GM12878 (cell line): ENCODE measurements around the gene BBX. TPM values are rescaled to one million over a fixed set of nuclear protein-coding genes. Genes with fewer than 3 reads are reported as not detected.

Experiments
- ATAC-seq: fragments of 200-7000 bp; cut with Tn5 transposase; 3 replicates; pipeline ENCODE4 v1.9.1; 2020; ENCODE audit warnings: mild to moderate bottlenecking, moderate library complexity
- BruUV-seq: library from RNA; stranded (reverse); fragments of 400-500 nt; replicated peaks from 2 replicates; lab custom pipeline; 2021; lab: Mats Ljungman, UMichigan
- CTCF ChIA-PET: fragments of 300-600 bp; sonication (Branson Sonifier 250); formaldehyde crosslinking; extraction: SDS; loops from one replicate; lab custom pipeline; 2021; ENCODE audit warnings: inconsistent platforms; lab: Yijun Ruan, JAX
- POLR2A ChIA-PET: fragments of 350-600 bp; formaldehyde crosslinking; extraction: SDS; loops from one replicate; lab custom pipeline; 2021; ENCODE audit warnings: inconsistent platforms; lab: Charles Lee
- RAD21 ChIA-PET: fragments of 300-600 bp; sonication (Branson Sonifier 250); formaldehyde crosslinking; loops from one replicate; lab custom pipeline; 2023; ENCODE audit warnings: antibody characterized with exemption; ENCODE audit not compliant: unreplicated experiment; lab: Charles Lee
- SMC1A ChIA-PET: fragments of 300-600 bp; sonication (Branson Sonifier 250); formaldehyde crosslinking; loops from one replicate; lab custom pipeline; 2023; ENCODE audit not compliant: unreplicated experiment, uncharacterized antibody; lab: Charles Lee
- DNase-seq: peaks from one replicate; pipeline ENCODE4 v3.0.0-alpha.2; 2011; ENCODE audit warnings: low read depth, low spot score
- FAIRE-seq: peaks from 3 replicates; lab custom pipeline; 2011; peaks lifted over from hg19 to GRCh38; lab: Jason Lieb, UNC
- H2AFZ ChIP-seq: 2 replicates; pipeline ENCODE4 v1.6.0; 2011; ENCODE audit warnings: low read depth, low read length, control low read depth; ENCODE audit not compliant: control insufficient read depth
- H3K27ac ChIP-seq: 2 replicates; pipeline ENCODE4 v1.5.1; 2011; ENCODE audit warnings: control low read depth; ENCODE audit not compliant: control insufficient read depth, insufficient read depth
- H3K27me3 ChIP-seq, 2 experiments: replicated peaks in 1 of 2; 2 replicates each; pipeline versions ENCODE4 v1.6.0 to v1.6.1; 2011; ENCODE audit warnings: low read length in 1 of 2; ENCODE audit not compliant: control insufficient read depth in 2 of 2, insufficient read depth in 2 of 2
- H3K36me3 ChIP-seq, 2 experiments: 2 replicates each; pipeline ENCODE4 v1.5.1; 2011; ENCODE audit warnings: low read length in 1 of 2; ENCODE audit not compliant: control insufficient read depth in 2 of 2, insufficient read depth in 2 of 2
- H3K4me1 ChIP-seq: 2 replicates; pipeline ENCODE4 v1.6.1; 2011; ENCODE audit warnings: mild to moderate bottlenecking, low read length, moderate library complexity, mixed read lengths; ENCODE audit not compliant: control insufficient read depth, insufficient read depth
- H3K4me2 ChIP-seq: 2 replicates; pipeline ENCODE4 v1.6.0; 2011; ENCODE audit warnings: control low read depth; ENCODE audit not compliant: control insufficient read depth, insufficient read depth
- H3K4me3 ChIP-seq: fragments of 200-600 bp; sonication (generic); 2 replicates; pipeline ENCODE4 v1.5.1; 2016
- H3K79me2 ChIP-seq: 2 replicates; pipeline ENCODE4 v1.6.0; 2011; ENCODE audit warnings: low read length; ENCODE audit not compliant: control insufficient read depth, insufficient read depth
- H3K9ac ChIP-seq: 2 replicates; pipeline ENCODE4 v1.8.0; 2011; ENCODE audit warnings: low read length, control low read depth, mixed read lengths; ENCODE audit not compliant: control insufficient read depth, insufficient read depth
- H3K9me3 ChIP-seq: replicated peaks from 3 replicates; pipeline ENCODE4 v1.5.1; 2011; ENCODE audit warnings: mild to moderate bottlenecking, low read length; ENCODE audit not compliant: control insufficient read depth, insufficient read depth
- H4K20me1 ChIP-seq: 2 replicates; pipeline ENCODE4 v1.6.0; 2011; ENCODE audit not compliant: control insufficient read depth, insufficient read depth
- BMI1 ChIP-seq: fragments of 450-650 bp; IDR thresholded peaks from 2 replicates; pipeline ENCODE4 v1.6.1; 2016; ENCODE audit warnings: mild to moderate bottlenecking, moderate library complexity, borderline replicate concordance
- DPF2 ChIP-seq: fragments of 450-650 bp; IDR thresholded peaks from 2 replicates; pipeline ENCODE4 v1.6.1; 2017; ENCODE audit warnings: mild to moderate bottlenecking
- HDAC2 ChIP-seq: fragments of 200-600 bp; sonication (generic); IDR thresholded peaks from 2 replicates; pipeline ENCODE4 v1.6.1; 2017
- HDGF ChIP-seq: fragments of 450-650 bp; IDR thresholded peaks from 2 replicates; pipeline ENCODE4 v1.6.1; 2016; ENCODE audit warnings: antibody characterized with exemption
- MXI1 ChIP-seq: fragments of 150-350 bp; IDR thresholded peaks from 2 replicates; pipeline ENCODE4 v1.6.1; 2011; ENCODE audit warnings: low read depth, mild to moderate bottlenecking, inconsistent platforms, low read length, improper control_type of control experiment
- NFYB ChIP-seq: IDR thresholded peaks from 2 replicates; pipeline ENCODE4 v1.6.1; 2011; ENCODE audit warnings: low read depth, mild to moderate bottlenecking, low read length, improper control_type of control experiment, moderate library complexity; ENCODE audit not compliant: insufficient read depth
- RAD21 ChIP-seq: IDR thresholded peaks from 2 replicates; pipeline ENCODE4 v1.6.1; 2011; ENCODE audit warnings: mild to moderate bottlenecking, low read depth, low read length, moderate library complexity; ENCODE audit not compliant: insufficient read depth
- REST ChIP-seq: IDR thresholded peaks from 2 replicates; pipeline ENCODE4 v1.6.1; 2012; ENCODE audit warnings: mild to moderate bottlenecking, low read depth, low read length
- SUZ12 ChIP-seq: fragments of 200-600 bp; sonication (generic); IDR thresholded peaks from one replicate; pipeline ENCODE4 v1.6.1; 2018; ENCODE audit warnings: antibody characterized with exemption, mild to moderate bottlenecking; ENCODE audit not compliant: unreplicated experiment
- USF1 ChIP-seq: IDR thresholded peaks from 2 replicates; pipeline ENCODE4 v1.6.1; 2011; ENCODE audit warnings: borderline replicate concordance, low read depth, mild to moderate bottlenecking, moderate library complexity, mixed read lengths, low read length; ENCODE audit not compliant: insufficient read depth; ENCODE audit errors: extremely low read length
- ZNF687 ChIP-seq: fragments of 450-650 bp; IDR thresholded peaks from 2 replicates; pipeline ENCODE4 v1.6.1; 2017; ENCODE audit warnings: mild to moderate bottlenecking, moderate library complexity
- WGBS: methylation state at CpG from one replicate; pipeline ENCODE4 v1.1.6; 2016; ENCODE audit warnings: low lambda C conversion rate; ENCODE audit not compliant: insufficient replicate concordance, insufficient coverage; ENCODE audit errors: missing lambda C conversion rate; 5-methylcytosine and 5-hydroxymethylcytosine counted together
- in situ Hi-C: fragments of 300-500 bp; cut with MboI; formaldehyde crosslinking; loops from 9 replicates; pipeline ENCODE4 v1.14.3; 2018; ENCODE audit warnings: mixed read lengths
- intact Hi-C: fragments of 100-400 bp; cut with micrococcal nuclease; formaldehyde crosslinking; loops from one replicate; pipeline ENCODE4 v1.14.2; 2022; ENCODE audit not compliant: unreplicated experiment
- polyA plus RNA-seq, 11 experiments: library from polyadenylated mRNA; depleted of rRNA in 4 of 11; unstranded in 6 of 11; stranded (reverse) in 5 of 11; fragments of >200 nt; fragmentation: Nextera tagmentation in 4 of 11; fragmentation: Illumina TruSeq in 1 of 11; extraction: Ambion mirVana in 4 of 11; extraction: Trizol in 1 of 11; gene quantifications; 1 replicate in 1 of 11; 2 replicates in 10 of 11; pipeline versions ENCODE4 v1.2.1 to v1.2.3, GENCODE V29; 2011 to 2016; ENCODE audit warnings: inconsistent platforms in 2 of 11, missing spikeins in 2 of 11, low read depth in 1 of 11
- total RNA-seq, 4 experiments: library from RNA; depleted of rRNA in 3 of 4; stranded (reverse); fragments of >200 nt in 3 of 4; fragmentation: Illumina TruSeq in 1 of 4; extraction: Trizol in 1 of 4; gene quantifications; 2 replicates each; pipeline versions ENCODE4 v1.2.1 to v1.2.3, GENCODE V29; 2013 to 2021
- TF ChIP-seq, protein P1 (sequence below): fragments of 450-650 bp; IDR thresholded peaks from 2 replicates; pipeline ENCODE4 v1.6.1; 2017; ENCODE audit warnings: mild to moderate bottlenecking, low read depth, inconsistent platforms; ENCODE audit not compliant: poor library complexity, severe bottlenecking

The BBX gene
- total and polyA plus RNA-seq, 10 of the 15 experiments (the other 5 are each of a cell fraction or from before 2014, with no cell fraction given): 13.3 to 38.5 (median 32.0) TPM

DNA sequence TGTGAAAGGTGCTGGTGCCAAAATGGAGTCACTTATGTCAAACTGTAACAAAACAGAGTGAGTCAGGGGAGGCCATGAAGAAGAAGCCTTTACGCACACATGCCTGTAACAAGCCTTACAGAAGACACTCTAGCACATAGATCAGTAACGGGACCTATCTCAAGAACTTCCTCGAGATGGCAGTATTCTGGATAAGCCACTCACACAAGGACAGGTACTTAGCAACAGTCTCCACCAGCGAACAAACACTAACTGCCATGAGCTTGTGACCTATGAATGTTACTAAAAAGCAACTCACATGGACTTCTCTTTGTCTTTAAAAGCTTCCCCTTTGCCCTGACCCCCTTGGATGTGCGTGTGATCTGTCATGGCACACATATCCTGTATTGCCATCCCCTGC lies 332.9 kb downstream of the BBX start (continued):
- TF ChIP-seq USF1: no peak
- TF ChIP-seq ZNF687: no peak

DNA sequence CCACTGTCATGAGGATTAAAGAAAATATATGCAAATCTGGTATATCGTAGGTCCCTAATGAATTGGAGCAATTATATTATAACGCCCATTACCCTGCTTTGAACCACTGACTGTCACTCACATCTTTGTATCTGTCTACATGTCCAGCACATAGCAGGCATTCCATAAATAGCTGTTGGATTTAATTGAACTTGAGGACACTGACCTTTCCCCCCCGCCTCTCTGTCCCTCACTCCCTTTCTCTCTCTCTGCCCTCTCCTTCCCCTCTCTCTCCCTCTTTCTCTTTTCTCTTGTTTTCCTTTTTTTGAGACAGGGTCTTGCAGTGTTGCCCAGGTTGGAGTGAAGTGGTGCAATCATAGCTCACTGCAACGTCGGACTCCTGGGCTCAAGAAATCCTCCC lies 335.1 kb downstream of the BBX start:
- ATAC-seq (no peak), DNase-seq (no peak), FAIRE-seq (no peak)
- no TSS peak for BruUV-seq
- no peak overlapping the region for H3K4me2 ChIP-seq
- H3K9me3 ChIP-seq: no peaks in the 10 kb centered on the region
- no peaks in the 10 kb centered on the region for H4K20me1 ChIP-seq
- WGBS: 59% methylated on average over 5 of the region's 5 CpGs
- RAD21 ChIA-PET: no interaction called here
- no peak overlapping the region for H3K27ac ChIP-seq
- CTCF ChIA-PET: interaction anchor here (1.1 to 2.0 kb wide), 6 partner anchors 10 to 620 kb away, joined by 3 to 7 read pairs (median 4); no protein-coding TSS in a partner anchor
- POLR2A ChIA-PET: no interaction called here
- no peaks in the 10 kb centered on the region for H3K36me3 ChIP-seq
- H3K4me1 ChIP-seq: no peaks in the 10 kb centered on the region
- no peaks in the 10 kb centered on the region for H3K27me3 ChIP-seq
- no peaks in the 10 kb centered on the region for H3K79me2 ChIP-seq
- SMC1A ChIA-PET: interaction anchor here (1.3 to 4.0 kb wide), 3 partner anchors 11 to 531 kb away, joined by 3 to 18 read pairs (median 4); no protein-coding TSS in a partner anchor
- no peak overlapping the region for H3K4me3 ChIP-seq
- no peak overlapping the region for H2AFZ ChIP-seq
- no peak overlapping the region for H3K9ac ChIP-seq
- in situ Hi-C loops: no loop called here
- intact Hi-C loops: loop anchor here (5.0 to 10.0 kb wide), 3 partner anchors 69 to 623 kb away; no protein-coding TSS in a partner anchor
- TF ChIP-seq, protein P1, sequence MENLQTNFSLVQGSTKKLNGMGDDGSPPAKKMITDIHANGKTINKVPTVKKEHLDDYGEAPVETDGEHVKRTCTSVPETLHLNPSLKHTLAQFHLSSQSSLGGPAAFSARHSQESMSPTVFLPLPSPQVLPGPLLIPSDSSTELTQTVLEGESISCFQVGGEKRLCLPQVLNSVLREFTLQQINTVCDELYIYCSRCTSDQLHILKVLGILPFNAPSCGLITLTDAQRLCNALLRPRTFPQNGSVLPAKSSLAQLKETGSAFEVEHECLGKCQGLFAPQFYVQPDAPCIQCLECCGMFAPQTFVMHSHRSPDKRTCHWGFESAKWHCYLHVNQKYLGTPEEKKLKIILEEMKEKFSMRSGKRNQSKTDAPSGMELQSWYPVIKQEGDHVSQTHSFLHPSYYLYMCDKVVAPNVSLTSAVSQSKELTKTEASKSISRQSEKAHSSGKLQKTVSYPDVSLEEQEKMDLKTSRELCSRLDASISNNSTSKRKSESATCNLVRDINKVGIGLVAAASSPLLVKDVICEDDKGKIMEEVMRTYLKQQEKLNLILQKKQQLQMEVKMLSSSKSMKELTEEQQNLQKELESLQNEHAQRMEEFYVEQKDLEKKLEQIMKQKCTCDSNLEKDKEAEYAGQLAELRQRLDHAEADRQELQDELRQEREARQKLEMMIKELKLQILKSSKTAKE: no peak
- TF ChIP-seq SUZ12 (no peak), MXI1 (no peak), RAD21 (no peak), HDAC2 (no peak), BMI1 (no peak), DPF2 (no peak), REST (no peak), NFYB (no peak), HDGF (no peak)
